ENCODE data around the gene GABRB2. TPM values are rescaled to one million over a fixed set of nuclear protein-coding genes. Genes with fewer than 3 reads are reported as not detected.

GABRB2 gene
- total and polyA plus RNA-seq, 2 experiments from 2014 or later, result 0.11 to 0.94 TPM

DNA sequence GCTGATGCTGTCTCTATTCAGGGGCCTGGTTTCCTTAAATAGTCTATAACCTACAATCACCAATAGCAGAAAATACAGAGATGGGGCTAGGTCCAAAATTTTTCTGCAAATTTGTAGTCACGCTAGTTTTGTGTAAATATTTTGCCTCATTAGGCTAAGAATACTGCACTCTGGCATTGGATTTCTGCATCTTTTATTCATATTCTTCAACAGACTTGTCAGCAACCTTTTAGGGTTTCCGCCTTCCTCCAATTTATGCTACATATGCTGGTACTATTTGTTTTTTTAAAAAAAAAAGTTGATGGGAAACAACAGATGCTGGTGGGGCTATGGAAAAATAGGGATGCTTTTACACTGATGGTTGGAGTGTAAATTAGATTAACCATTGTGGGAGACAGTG lies 202.3 kb downstream of the GABRB2 start:
- peaks cover 2% of the 10 kb centered on the region for H3K27me3 Mint-ChIP-seq (ENCODE audit: insufficient read depth, low read depth, poor library complexity)
- H3K27ac ChIP-seq (ENCODE audit: low read depth), result no peak overlapping the region
- no peak for ATAC-seq

More for the DNA sequence above, 202.3 kb downstream of the GABRB2 start:
- Histone ChIP-seq H3K4me2 (no peak overlapping the region), H3K79me2 (replicated peaks; ENCODE audit: insufficient read depth) (no peaks in the 10 kb centered on the region), H3K27me3 (ENCODE audit: insufficient read depth) (no peaks in the 10 kb centered on the region), H3F3A (replicated peaks; ENCODE audit: low read depth) (no peaks in the 10 kb centered on the region), H3K36me3 (ENCODE audit: insufficient read depth) (no peaks in the 10 kb centered on the region), H2AFZ (no peak overlapping the region), H3K9me2 (ENCODE audit: insufficient read depth) (no peaks in the 10 kb centered on the region), H3K4me3 (no peak overlapping the region), H3K4me1 (ENCODE audit: insufficient read depth) (no peaks in the 10 kb centered on the region), H4K20me1 (replicated peaks; ENCODE audit: insufficient read depth) (no peaks in the 10 kb centered on the region)
- H3K4me3 Mint-ChIP-seq, result no peak overlapping the region
- H3K36me3 Mint-ChIP-seq (ENCODE audit: low read depth), result no peaks in the 10 kb centered on the region
- no peak overlapping the region for H3K27ac Mint-ChIP-seq
- no peaks in the 10 kb centered on the region for H3K9me3 Mint-ChIP-seq
- H3K4me1 Mint-ChIP-seq, result no peaks in the 10 kb centered on the region
- DNase-seq (ENCODE audit: low spot score), result no peak
- TF ChIP-seq ZNF114 (CRISPR knock-in tag; IDR thresholded peaks at IDR 0.05) (no peak), STAT1 (IDR thresholded peaks at IDR 0.05; ENCODE audit: unreplicated experiment) (no peak), ZNF331 (CRISPR knock-in tag; IDR thresholded peaks at IDR 0.05; ENCODE audit: low read depth) (no peak), EZH2phosphoT487 (IDR thresholded peaks at IDR 0.05; ENCODE audit: unreplicated experiment) (no peak), NANOG (IDR thresholded peaks at IDR 0.05; ENCODE audit: borderline replicate concordance) (no peak), CREB1 (CRISPR knock-in tag; IDR thresholded peaks at IDR 0.05; ENCODE audit: low read depth) (no peak)
- TF ChIP-seq, protein P1, sequence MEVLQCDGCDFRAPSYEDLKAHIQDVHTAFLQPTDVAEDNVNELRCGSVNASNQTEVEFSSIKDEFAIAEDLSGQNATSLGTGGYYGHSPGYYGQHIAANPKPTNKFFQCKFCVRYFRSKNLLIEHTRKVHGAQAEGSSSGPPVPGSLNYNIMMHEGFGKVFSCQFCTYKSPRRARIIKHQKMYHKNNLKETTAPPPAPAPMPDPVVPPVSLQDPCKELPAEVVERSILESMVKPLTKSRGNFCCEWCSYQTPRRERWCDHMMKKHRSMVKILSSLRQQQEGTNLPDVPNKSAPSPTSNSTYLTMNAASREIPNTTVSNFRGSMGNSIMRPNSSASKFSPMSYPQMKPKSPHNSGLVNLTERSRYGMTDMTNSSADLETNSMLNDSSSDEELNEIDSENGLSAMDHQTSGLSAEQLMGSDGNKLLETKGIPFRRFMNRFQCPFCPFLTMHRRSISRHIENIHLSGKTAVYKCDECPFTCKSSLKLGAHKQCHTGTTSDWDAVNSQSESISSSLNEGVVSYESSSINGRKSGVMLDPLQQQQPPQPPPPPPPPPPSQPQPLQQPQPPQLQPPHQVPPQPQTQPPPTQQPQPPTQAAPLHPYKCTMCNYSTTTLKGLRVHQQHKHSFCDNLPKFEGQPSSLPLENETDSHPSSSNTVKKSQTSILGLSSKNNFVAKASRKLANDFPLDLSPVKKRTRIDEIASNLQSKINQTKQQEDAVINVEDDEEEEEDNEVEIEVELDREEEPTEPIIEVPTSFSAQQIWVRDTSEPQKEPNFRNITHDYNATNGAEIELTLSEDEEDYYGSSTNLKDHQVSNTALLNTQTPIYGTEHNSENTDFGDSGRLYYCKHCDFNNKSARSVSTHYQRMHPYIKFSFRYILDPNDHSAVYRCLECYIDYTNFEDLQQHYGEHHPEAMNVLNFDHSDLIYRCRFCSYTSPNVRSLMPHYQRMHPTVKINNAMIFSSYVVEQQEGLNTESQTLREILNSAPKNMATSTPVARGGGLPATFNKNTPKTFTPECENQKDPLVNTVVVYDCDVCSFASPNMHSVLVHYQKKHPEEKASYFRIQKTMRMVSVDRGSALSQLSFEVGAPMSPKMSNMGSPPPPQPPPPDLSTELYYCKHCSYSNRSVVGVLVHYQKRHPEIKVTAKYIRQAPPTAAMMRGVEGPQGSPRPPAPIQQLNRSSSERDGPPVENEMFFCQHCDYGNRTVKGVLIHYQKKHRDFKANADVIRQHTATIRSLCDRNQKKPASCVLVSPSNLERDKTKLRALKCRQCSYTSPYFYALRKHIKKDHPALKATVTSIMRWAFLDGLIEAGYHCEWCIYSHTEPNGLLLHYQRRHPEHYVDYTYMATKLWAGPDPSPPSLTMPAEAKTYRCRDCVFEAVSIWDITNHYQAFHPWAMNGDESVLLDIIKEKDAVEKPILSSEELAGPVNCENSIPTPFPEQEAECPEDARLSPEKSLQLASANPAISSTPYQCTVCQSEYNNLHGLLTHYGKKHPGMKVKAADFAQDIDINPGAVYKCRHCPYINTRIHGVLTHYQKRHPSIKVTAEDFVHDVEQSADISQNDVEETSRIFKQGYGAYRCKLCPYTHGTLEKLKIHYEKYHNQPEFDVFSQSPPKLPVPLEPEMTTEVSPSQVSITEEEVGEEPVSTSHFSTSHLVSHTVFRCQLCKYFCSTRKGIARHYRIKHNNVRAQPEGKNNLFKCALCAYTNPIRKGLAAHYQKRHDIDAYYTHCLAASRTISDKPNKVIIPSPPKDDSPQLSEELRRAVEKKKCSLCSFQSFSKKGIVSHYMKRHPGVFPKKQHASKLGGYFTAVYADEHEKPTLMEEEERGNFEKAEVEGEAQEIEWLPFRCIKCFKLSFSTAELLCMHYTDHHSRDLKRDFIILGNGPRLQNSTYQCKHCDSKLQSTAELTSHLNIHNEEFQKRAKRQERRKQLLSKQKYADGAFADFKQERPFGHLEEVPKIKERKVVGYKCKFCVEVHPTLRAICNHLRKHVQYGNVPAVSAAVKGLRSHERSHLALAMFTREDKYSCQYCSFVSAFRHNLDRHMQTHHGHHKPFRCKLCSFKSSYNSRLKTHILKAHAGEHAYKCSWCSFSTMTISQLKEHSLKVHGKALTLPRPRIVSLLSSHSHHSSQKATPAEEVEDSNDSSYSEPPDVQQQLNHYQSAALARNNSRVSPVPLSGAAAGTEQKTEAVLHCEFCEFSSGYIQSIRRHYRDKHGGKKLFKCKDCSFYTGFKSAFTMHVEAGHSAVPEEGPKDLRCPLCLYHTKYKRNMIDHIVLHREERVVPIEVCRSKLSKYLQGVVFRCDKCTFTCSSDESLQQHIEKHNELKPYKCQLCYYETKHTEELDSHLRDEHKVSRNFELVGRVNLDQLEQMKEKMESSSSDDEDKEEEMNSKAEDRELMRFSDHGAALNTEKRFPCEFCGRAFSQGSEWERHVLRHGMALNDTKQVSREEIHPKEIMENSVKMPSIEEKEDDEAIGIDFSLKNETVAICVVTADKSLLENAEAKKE (CRISPR knock-in tag; IDR thresholded peaks at IDR 0.05), result no peak
- TF ChIP-seq, protein P2, sequence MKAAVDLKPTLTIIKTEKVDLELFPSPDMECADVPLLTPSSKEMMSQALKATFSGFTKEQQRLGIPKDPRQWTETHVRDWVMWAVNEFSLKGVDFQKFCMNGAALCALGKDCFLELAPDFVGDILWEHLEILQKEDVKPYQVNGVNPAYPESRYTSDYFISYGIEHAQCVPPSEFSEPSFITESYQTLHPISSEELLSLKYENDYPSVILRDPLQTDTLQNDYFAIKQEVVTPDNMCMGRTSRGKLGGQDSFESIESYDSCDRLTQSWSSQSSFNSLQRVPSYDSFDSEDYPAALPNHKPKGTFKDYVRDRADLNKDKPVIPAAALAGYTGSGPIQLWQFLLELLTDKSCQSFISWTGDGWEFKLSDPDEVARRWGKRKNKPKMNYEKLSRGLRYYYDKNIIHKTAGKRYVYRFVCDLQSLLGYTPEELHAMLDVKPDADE (IDR thresholded peaks at IDR 0.05), result no peak
- TF ChIP-seq, protein P3, sequence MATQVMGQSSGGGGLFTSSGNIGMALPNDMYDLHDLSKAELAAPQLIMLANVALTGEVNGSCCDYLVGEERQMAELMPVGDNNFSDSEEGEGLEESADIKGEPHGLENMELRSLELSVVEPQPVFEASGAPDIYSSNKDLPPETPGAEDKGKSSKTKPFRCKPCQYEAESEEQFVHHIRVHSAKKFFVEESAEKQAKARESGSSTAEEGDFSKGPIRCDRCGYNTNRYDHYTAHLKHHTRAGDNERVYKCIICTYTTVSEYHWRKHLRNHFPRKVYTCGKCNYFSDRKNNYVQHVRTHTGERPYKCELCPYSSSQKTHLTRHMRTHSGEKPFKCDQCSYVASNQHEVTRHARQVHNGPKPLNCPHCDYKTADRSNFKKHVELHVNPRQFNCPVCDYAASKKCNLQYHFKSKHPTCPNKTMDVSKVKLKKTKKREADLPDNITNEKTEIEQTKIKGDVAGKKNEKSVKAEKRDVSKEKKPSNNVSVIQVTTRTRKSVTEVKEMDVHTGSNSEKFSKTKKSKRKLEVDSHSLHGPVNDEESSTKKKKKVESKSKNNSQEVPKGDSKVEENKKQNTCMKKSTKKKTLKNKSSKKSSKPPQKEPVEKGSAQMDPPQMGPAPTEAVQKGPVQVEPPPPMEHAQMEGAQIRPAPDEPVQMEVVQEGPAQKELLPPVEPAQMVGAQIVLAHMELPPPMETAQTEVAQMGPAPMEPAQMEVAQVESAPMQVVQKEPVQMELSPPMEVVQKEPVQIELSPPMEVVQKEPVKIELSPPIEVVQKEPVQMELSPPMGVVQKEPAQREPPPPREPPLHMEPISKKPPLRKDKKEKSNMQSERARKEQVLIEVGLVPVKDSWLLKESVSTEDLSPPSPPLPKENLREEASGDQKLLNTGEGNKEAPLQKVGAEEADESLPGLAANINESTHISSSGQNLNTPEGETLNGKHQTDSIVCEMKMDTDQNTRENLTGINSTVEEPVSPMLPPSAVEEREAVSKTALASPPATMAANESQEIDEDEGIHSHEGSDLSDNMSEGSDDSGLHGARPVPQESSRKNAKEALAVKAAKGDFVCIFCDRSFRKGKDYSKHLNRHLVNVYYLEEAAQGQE (IDR thresholded peaks at IDR 0.05; ENCODE audit: unreplicated experiment), result no peak

Measured in GM23338 (cell line).